Fibroblast of skin of left quadriceps (primary cell): ENCODE measurements around the gene ING4.
A peak's percentile ranks its signal among the peaks of the same experiment; 100 is the strongest.
"Not testable (repeated sequence)": the region's sequence is repeated elsewhere in the genome, so short reads cannot be mapped to it uniquely, and the experiment has no call there.

Experiments used
- DNase-seq, 2 experiments: peaks; one replicate each; pipeline ENCODE4 v3.0.0-alpha.2; 2013; ENCODE audit warnings: low read depth in 2 of 2

ING4 gene

GRCh38 chr12:6662906-6663742, at the start of gene ING4:
ING4 (minus strand) TSS chr12:6663119; CDS start chr12:6663101, 18 bp downstream.
- peak; percentile 100 for DNase-seq

DNA sequence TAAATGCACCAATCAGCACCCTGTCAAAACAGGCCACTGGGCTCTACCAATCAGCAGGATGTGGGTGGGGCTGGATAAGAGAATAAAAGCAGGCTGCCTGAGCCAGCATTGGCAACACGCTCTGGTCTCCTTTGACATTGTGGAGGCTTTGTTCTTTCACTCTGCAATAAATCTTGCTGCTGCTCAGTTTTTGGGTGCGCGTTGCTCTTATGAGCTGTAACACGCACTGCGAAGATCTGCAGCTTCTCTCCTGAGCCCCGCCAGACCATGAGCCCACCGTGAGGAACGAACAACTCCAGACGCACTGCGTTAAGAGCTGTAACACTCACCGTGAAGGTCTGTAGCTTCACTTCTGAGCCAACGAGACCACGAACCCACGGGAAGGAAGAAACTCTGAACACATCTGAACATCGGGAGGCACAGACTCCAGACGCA, 46.1 kb upstream of the ING4 start:
- no peak for DNase-seq

GRCh38 chr12:6708351-6708750, 45.4 kb upstream of the ING4 start:
- not testable (repeated sequence) for DNase-seq

DNA sequence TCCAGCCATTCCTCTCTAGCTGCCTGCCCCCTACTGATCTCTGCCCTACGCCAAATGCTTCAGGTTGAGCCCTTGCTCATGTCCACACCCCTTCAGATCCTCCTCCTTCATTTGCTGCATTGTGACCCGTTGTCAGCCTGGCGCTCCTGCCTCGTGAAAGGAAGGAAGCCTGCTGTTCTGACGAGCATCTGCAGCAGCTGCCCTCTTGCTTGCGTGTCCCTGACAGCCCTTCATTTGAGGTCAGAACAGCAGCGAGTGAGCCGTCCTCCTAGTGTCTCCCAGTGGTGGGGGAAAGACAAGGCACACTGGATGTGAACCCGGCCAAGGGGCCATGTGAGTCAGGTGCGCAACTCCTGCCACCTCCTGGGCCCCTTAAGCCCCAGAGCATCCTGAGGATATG, 40.7 kb upstream of the ING4 start:
- no peak for DNase-seq

DNA sequence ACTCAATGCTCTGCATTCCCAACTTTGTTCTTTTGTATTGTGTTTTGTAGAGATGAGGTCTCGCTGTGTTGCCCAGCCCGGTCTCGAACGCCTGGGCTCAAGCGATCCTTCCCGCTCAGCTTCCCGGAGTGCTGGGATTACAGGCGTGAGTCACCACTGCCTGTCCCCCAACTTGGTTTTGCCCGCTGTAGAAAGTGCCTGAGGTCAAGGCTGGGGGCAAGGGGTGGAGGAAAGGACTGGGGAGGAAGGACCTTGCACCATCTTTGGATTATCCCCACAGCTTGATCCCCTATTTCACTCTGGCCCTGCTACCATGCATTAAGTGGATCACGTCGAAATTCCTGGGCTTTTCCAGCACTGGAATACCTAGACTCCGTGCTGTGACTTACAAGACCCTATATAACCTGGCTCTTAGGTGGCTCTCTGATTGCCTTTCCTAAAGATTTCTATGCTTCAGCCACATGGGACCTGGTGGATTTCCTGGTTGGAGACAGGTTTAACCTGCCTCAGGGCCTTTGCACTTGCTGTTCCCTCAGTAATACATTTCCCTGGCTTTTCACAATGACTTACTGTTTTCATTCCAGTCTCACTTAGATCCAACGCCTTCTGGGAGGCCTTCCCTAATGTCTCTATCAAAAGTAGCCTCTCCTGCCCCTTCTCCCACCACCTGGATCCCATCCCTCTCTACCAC, 38.3 kb upstream of the ING4 start:
- no peak for DNase-seq

DNA sequence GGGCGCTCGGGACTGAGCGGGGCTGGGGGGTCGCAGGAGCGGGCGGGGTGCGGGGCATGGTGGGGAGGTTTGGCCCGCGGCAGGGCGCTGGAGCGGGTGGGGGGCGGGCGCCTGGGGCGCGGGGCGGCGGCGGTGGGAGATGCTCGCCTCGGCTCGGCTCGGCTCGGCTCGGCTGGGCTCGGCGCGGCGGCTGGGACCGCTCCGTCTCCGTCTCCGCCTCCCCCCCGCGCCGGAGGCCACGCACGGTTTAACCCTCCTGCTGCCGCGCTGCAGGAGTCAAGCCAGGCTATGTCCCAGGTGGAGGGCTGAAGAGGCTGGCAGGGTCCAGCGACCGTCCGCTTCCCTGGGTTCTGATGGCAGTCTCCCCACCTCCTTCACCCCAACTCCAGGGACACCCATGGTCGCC, 37.7 kb upstream of the ING4 start, which contains the start of gene PIANP:
PIANP (minus strand) TSS at position 170 of the 406 bp plus-strand sequence. CDS start 2,754 bp downstream, outside the sequence.
- DNase-seq: no peak

- no peak for DNase-seq
Observed at GRCh38 chr12:6699989-6700645, 37.2 kb upstream of the ING4 start.

DNA sequence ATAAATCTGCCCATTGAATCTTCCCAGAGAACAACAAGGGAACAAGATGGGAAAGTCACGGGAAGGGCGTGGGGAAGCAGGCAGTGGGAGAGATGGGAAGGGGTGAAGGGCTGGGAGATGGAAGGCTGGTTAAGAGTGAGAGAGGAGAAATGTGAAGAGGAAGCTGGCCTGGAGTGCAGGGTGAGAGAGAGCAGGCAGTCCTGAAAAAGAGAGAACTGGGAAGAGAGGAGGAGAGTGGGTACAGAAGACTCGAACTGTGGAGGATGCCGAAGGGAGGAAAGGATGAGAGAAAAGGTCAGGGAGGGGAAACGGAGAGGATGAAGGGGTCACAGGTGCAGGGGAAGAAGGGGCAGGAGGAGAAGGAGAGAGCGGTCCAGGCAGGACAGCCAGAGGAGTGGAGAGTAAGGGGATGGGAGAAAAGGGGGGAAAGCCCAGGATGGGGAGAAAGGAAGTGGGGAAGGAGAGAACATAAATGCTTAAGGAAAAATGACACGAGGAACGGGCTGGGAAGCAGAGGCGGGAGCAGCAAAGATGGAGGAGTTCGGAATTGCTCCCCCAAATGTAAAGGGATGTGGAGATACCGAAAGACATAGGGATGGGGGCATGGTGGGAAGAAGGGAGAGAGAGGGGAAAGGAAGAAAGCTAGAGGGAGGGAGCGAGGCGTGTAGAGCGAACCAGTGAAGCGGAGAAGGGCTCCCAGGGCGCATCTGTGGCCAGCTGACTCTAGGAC, 36.5 kb upstream of the ING4 start:
- DNase-seq: no peak

- no peak for DNase-seq
Observed at GRCh38 chr12:6698352-6699046, 35.6 kb upstream of the ING4 start.

- DNase-seq: peak in 1 of 2 experiments; percentile 28
Observed at GRCh38 chr12:6697584-6698351, 34.8 kb upstream of the ING4 start.

- DNase-seq: no peak
Observed at GRCh38 chr12:6696690-6697583, 34.0 kb upstream of the ING4 start.

DNA sequence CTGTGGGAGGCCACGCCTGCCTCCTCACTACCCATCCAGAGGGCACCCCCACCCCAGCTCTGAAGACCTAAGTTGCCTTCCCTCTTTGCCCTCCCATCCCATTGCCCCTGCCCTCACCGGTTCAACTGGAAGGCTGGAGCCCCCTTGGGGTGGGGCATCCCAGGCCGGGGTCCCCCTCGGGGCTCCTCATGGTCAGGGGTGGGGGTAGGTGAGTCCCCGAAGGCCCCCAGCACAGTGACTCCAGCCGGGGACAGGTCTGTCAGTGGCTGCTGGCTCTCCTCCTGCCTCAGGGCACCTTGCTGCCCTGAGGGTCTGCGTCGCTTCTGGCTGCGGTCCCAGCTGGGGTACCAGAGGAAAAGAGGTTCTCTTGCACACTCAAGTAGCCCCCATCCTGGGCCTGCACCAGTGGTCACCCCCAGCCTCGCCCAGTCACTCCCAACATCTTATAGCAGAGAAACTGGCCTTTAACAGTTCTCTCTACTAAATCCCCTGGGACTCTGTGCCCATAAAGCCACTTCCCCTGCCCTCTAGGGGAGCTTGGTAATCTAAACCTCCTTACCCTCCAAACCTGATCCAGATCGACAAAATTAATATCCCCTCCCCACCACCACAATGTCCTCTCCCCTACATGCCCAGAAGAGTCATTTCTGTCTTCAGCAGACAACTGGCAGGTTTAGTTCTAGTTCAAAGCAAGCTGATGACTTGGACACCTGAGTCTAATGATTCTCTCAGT, 32.6 kb upstream of the ING4 start:
- DNase-seq: no peak

- no peak for DNase-seq
Observed at GRCh38 chr12:6694701-6695100, 31.8 kb upstream of the ING4 start.

GRCh38 chr12:6693832-6694355, 31.0 kb upstream of the ING4 start:
- no peak for DNase-seq

DNA sequence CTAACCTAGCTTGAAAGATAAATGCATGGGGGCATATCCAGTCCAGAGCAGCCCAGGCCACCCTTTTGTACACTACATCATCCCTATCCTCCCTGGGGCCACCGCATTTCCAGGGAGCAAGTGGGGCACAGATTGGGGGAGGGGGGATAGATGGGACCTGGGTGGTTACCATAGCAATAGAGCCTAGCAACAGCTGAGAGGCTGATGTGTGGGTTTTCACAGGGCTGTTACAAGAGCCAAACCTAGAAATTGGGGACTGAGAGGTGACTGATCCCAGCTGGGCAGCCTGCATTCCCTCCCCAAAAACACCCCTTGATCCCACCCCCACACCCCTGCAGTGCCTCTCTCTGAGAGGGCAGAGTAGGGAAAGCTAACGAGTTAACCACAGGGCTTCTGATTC, 30.0 kb upstream of the ING4 start:
- no peak for DNase-seq

- DNase-seq: peak; percentile 26 to 34
Observed at GRCh38 chr12:6691473-6691872, 28.6 kb upstream of the ING4 start.

- DNase-seq: peak; percentile 99
Observed at GRCh38 chr12:6688999-6689882, 26.3 kb upstream of the ING4 start, which contains the start of gene ZNF384. ZNF384 (minus strand) TSS chr12:6689375; CDS start chr12:6679520, 9,855 bp downstream.
